HCT116 (cell line): Measurements from ENCODE around the gene GALT. TPM values are rescaled to one million over a fixed set of nuclear protein-coding genes. Genes with fewer than 3 reads are reported as not detected.

Experiments
- ATAC-seq: fragments of 200-7000 bp; cut with Tn5 transposase; 2 replicates; pipeline ENCODE4 v1.9.1; 2020; ENCODE audit warnings: mild to moderate bottlenecking, moderate library complexity
- BruUV-seq: library from RNA; stranded (reverse); fragments of 400-500 nt; replicated peaks from 2 replicates; lab custom pipeline; 2021; lab: Mats Ljungman, UMichigan
- CTCF ChIA-PET: fragments of 300-600 bp; sonication (Branson Sonifier 250); formaldehyde crosslinking; loops from one replicate; lab custom pipeline; 2021; ENCODE audit warnings: antibody characterized with exemption; lab: Charles Lee
- POLR2A ChIA-PET: fragments of 300-600, 350-600 bp; sonication (Branson Sonifier 250); formaldehyde crosslinking; loops from one replicate; lab custom pipeline; 2021; ENCODE audit warnings: antibody characterized with exemption; lab: Charles Lee
- RAD21 ChIA-PET, 2 experiments: fragments of 300-600 bp; sonication (Branson Sonifier 250); formaldehyde crosslinking; loops; one replicate each; lab custom pipeline; 2023; ENCODE audit warnings: low total read pairs in 2 of 2; ENCODE audit not compliant: uncharacterized antibody in 2 of 2, unreplicated experiment in 2 of 2, low non-redundant PET in 1 of 2; lab: Charles Lee
- DNase-seq: peaks from one replicate; pipeline ENCODE4 v3.0.0-alpha.2; 2010; ENCODE audit warnings: low read depth, low spot score
- H2AFZ ChIP-seq: fragments of 200-600 bp; shearing (Covaris generic), sonication (generic); 2 replicates; pipeline ENCODE4 v1.6.1; 2017; ENCODE audit warnings: low read depth, mixed run types, mixed read lengths, antibody characterized with exemption, low read length; ENCODE audit not compliant: poor library complexity, severe bottlenecking
- H3K27ac ChIP-seq: 2 replicates; pipeline ENCODE4 v1.5.1; 2012; ENCODE audit warnings: low read depth, low read length
- H3K27me3 ChIP-seq: fragments of 200-600 bp; sonication (generic); 2 replicates; pipeline ENCODE4 v1.6.1; 2016; ENCODE audit warnings: mixed run types, low read length, mixed read lengths; ENCODE audit not compliant: insufficient read depth
- H3K36me3 ChIP-seq, 2 experiments: fragments of 200-500 bp in 1 of 2; fragments of 200-600 bp in 1 of 2; sonication (Bioruptor generic) in 1 of 2; sonication (generic) in 1 of 2; 2 replicates each; pipeline versions ENCODE4 v1.5.1 to v1.6.1; 2014 to 2016; ENCODE audit warnings: low read length in 2 of 2, inconsistent platforms in 1 of 2, mixed read lengths in 1 of 2, mixed run types in 1 of 2; ENCODE audit not compliant: insufficient read depth in 2 of 2, control insufficient read depth in 1 of 2
- H3K4me1 ChIP-seq, 2 experiments: fragments of 200-600 bp in 1 of 2; sonication (generic) in 1 of 2; 2 replicates each; pipeline versions ENCODE4 v1.5.1 to v1.6.1; 2012 to 2017; ENCODE audit warnings: low read length in 2 of 2, inconsistent platforms in 1 of 2, mild to moderate bottlenecking in 1 of 2, mixed read lengths in 1 of 2, mixed run types in 1 of 2, moderate library complexity in 1 of 2; ENCODE audit not compliant: insufficient read depth in 2 of 2, control insufficient read depth in 1 of 2
- H3K4me2 ChIP-seq: fragments of 200-600 bp; sonication (generic); 2 replicates; pipeline ENCODE4 v1.6.1; 2017; ENCODE audit warnings: mixed run types, low read length, mixed read lengths
- H3K4me3 ChIP-seq, 2 experiments: fragments of 200-600 bp in 1 of 2; sonication (generic) in 1 of 2; replicated peaks in 1 of 2; 2 replicates each; pipeline ENCODE4 v1.5.1; 2011 to 2016; ENCODE audit warnings: low read length in 2 of 2, control low read depth in 1 of 2, low read depth in 1 of 2, mild to moderate bottlenecking in 1 of 2, mixed read lengths in 1 of 2, mixed run types in 1 of 2
- H3K79me2 ChIP-seq: fragments of 200-600 bp; sonication (generic); 2 replicates; pipeline ENCODE4 v1.6.1; 2017; ENCODE audit warnings: mild to moderate bottlenecking, mixed run types, low read length, moderate library complexity, mixed read lengths; ENCODE audit not compliant: insufficient read depth
- H3K9ac ChIP-seq: fragments of 200-600 bp; sonication (generic); 2 replicates; pipeline ENCODE4 v1.6.1; 2016; ENCODE audit warnings: low read length, mixed read lengths
- H3K9me2 ChIP-seq: fragments of 200-600 bp; sonication (generic), shearing (Covaris generic); 2 replicates; pipeline ENCODE4 v1.6.1; 2017; ENCODE audit warnings: mixed run types, mild to moderate bottlenecking, moderate library complexity; ENCODE audit not compliant: insufficient read depth
- H3K9me3 ChIP-seq, 2 experiments: fragments of 200-500 bp in 1 of 2; fragments of 200-600 bp in 1 of 2; sonication (Bioruptor generic) in 1 of 2; sonication (generic) in 1 of 2; 2 replicates each; pipeline ENCODE4 v1.6.1; 2014 to 2017; ENCODE audit warnings: low read length in 2 of 2, mixed read lengths in 2 of 2, inconsistent platforms in 1 of 2, low read depth in 1 of 2, mild to moderate bottlenecking in 1 of 2, mixed run types in 1 of 2, moderate library complexity in 1 of 2; ENCODE audit not compliant: control insufficient read depth in 1 of 2, insufficient read depth in 1 of 2
- H4K20me1 ChIP-seq: fragments of 200-600 bp; sonication (generic), shearing (Covaris generic); 2 replicates; pipeline ENCODE4 v1.6.1; 2017; ENCODE audit warnings: mixed run types, mild to moderate bottlenecking, moderate library complexity; ENCODE audit not compliant: insufficient read depth
- ATF3 ChIP-seq: IDR thresholded peaks from 2 replicates; pipeline ENCODE4 v1.6.1; 2012
- CBX3 ChIP-seq: IDR thresholded peaks from 2 replicates; pipeline ENCODE4 v1.6.1; 2012; ENCODE audit warnings: low read depth
- CEBPB ChIP-seq: IDR thresholded peaks from 2 replicates; pipeline ENCODE4 v1.6.1; 2012; ENCODE audit warnings: low read depth
- ELF1 ChIP-seq: IDR thresholded peaks from 2 replicates; pipeline ENCODE4 v1.6.1; 2012; ENCODE audit warnings: low read depth, borderline replicate concordance
- EZH2 ChIP-seq: fragments of 200-600 bp; sonication (generic); IDR thresholded peaks from 2 replicates; pipeline ENCODE4 v1.6.1; 2017; ENCODE audit warnings: antibody characterized with exemption, mixed run types
- EZH2phosphoT487 ChIP-seq: fragments of 200-600 bp; IDR thresholded peaks from 2 replicates; pipeline ENCODE4 v1.6.1; 2018; ENCODE audit warnings: antibody characterized with exemption, borderline replicate concordance
- JUND ChIP-seq: IDR thresholded peaks from 2 replicates; pipeline ENCODE4 v1.6.1; 2012
- POLR2A ChIP-seq: IDR thresholded peaks from 2 replicates; pipeline ENCODE4 v1.7.0; 2011; ENCODE audit warnings: borderline replicate concordance; ENCODE audit not compliant: insufficient read depth, insufficient read length; ENCODE audit errors: extremely low read depth
- POLR2AphosphoS5 ChIP-seq: IDR thresholded peaks from 2 replicates; pipeline ENCODE4 v1.6.1; 2011; ENCODE audit warnings: mild to moderate bottlenecking, low read depth, low read length, moderate library complexity
- RAD21 ChIP-seq: IDR thresholded peaks from 2 replicates; pipeline ENCODE4 v1.6.1; 2012; ENCODE audit warnings: low read depth, mild to moderate bottlenecking
- SIN3A ChIP-seq: IDR thresholded peaks from 2 replicates; pipeline ENCODE4 v1.6.1; 2012; ENCODE audit warnings: low read depth
- SP1 ChIP-seq: IDR thresholded peaks from 2 replicates; pipeline ENCODE4 v1.6.1; 2012; ENCODE audit warnings: low read depth
- SRF ChIP-seq: IDR thresholded peaks from 2 replicates; pipeline ENCODE4 v1.6.1; 2012; ENCODE audit warnings: low read depth
- TCF7L2 ChIP-seq: IDR thresholded peaks from 2 replicates; pipeline ENCODE4 v1.7.0; 2011; ENCODE audit warnings: borderline replicate concordance, inconsistent platforms; ENCODE audit not compliant: insufficient read depth, insufficient read length; ENCODE audit errors: extremely low read depth
- intact Hi-C: fragments of 100-400 bp; cut with micrococcal nuclease; formaldehyde crosslinking; loops from 2 replicates; pipeline ENCODE4 v1.10.0; 2022
- total RNA-seq: library from RNA; stranded (reverse); gene quantifications from one replicate; pipeline ENCODE4 v1.2.1, GENCODE V29; 2021; ENCODE audit not compliant: unreplicated experiment
- TF ChIP-seq, protein P1 (sequence below), 3 experiments: fragments of 200-600 bp in 1 of 3; sonication (generic) in 1 of 3; IDR thresholded peaks in 2 of 3; conservative IDR thresholded peaks in 1 of 3; 2 replicates each; pipeline ENCODE4 v1.5.1; 2012 to 2017; ENCODE audit warnings: low read depth in 2 of 3, low read length in 2 of 3, antibody characterized with exemption in 1 of 3, borderline replicate concordance in 1 of 3, control low read depth in 1 of 3, mild to moderate bottlenecking in 1 of 3, mixed read lengths in 1 of 3, mixed run types in 1 of 3, moderate library complexity in 1 of 3; ENCODE audit not compliant: insufficient read depth in 1 of 3

Gene GALT
- total RNA-seq, 1 experiment from 2014 or later = 28.2 TPM

DNA sequence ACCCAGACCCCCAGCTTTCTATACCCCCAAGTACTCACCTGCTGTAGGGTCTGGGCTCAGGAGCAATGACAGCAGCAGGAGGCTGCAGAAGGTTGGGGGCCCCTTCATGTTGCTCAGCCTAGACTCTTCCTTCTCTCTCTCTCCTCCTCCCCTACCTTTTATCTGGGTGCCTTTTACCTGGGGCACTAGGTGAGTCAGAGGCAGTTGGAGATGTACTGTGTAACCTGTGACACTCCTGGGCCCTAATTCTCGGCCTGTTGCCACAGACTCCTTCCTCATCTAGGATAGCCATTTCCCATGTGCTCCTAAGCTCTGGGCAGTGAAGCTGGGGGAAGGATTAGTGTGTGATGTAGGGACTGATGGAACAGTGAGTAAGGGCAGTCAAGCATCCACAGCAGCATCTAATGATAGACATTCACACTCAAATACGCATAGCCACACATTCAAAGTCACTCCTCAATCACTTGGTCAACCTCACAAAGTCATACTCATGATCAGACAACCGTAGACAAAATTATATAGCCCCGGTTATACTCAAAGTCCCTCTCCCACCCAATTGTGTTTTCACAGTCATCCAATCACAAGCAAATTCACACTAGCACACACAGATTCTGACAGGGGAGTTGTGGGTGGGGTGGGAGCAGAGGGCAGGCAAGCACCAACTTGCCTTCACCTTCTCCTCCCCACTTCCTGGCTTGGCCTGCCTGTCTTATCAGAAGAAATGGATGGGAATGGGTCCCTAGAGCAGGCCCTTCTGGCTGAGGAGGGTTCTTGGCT, 16.2 kb downstream of the GALT start, which contains the start of gene CCL27:
CCL27 (minus strand) TSS at position 132 of the 777 bp plus-strand sequence; CDS start at position 108, 24 bp downstream.
- Histone ChIP-seq H3K4me2 (no peak within 1 kb of the TSS), H3K4me3 (no peak within 1 kb of the TSS), H2AFZ (no peak within 1 kb of the TSS), H3K27me3 (no peaks in the 10 kb centered on the region), H3K4me1 (peaks cover 12 to 38% of the 10 kb centered on the region in 2 experiments), H3K9me2 (no peaks in the 10 kb centered on the region), H3K36me3 (no peaks in the 10 kb centered on the region), H3K9ac (no peak within 1 kb of the TSS), H4K20me1 (no peaks in the 10 kb centered on the region), H3K79me2 (peaks cover 8% of the 10 kb centered on the region; the same call in 1 of the 2 replicates), H3K27ac (no peak within 1 kb of the TSS), H3K9me3 (no peaks in the 10 kb centered on the region)
- no peak for ATAC-seq
- no TSS peak for BruUV-seq
- intact Hi-C loops = no loop called here
- ChIA-PET RAD21 (no interaction called here), POLR2A (no interaction called here), CTCF (interaction anchor here (1.2 kb wide), 1 partner anchor 40 kb away, joined by 3 read pairs; no protein-coding TSS in a partner anchor)
- no peak for DNase-seq
- no peak for TF ChIP-seq EZH2phosphoT487
- TF ChIP-seq SP1 = no peak
- TF ChIP-seq ATF3 = no peak
- TF ChIP-seq JUND = no peak

DNA sequence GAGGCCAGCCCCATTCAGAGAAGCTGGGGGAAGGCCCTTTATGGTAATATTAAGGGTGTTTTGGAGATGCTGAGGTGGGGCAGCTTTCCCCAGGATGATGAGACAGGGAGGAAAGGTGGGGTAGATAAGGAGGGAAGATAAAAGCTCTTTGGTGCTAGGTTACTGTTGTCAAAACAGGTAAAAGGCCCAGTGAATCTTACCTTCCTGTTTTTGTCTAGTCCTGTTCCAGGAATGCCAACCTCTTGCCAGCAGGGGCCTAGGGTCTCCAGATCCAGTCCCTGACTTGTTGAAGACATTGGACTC, 16.8 kb downstream of the GALT start:
- Histone ChIP-seq H3K9me3 (no peaks in the 10 kb centered on the region), H3K27me3 (no peaks in the 10 kb centered on the region), H3K9ac (no peak overlapping the region), H3K4me2 (no peak overlapping the region), H4K20me1 (no peaks in the 10 kb centered on the region), H3K9me2 (no peaks in the 10 kb centered on the region), H3K36me3 (no peaks in the 10 kb centered on the region), H3K27ac (no peak overlapping the region), H3K4me1 (peaks cover 12 to 38% of the 10 kb centered on the region in 2 experiments), H3K79me2 (peaks cover 12% of the 10 kb centered on the region; the same call in 1 of the 2 replicates), H3K4me3 (no peak overlapping the region), H2AFZ (no peak overlapping the region)
- ATAC-seq = no peak
- intact Hi-C loops = no loop called here
- ChIA-PET POLR2A (no interaction called here), RAD21 (no interaction called here), CTCF (interaction anchor here (1.2 kb wide), 1 partner anchor 39 kb away, joined by 3 read pairs; no protein-coding TSS in a partner anchor)
- DNase-seq = no peak
- no TSS peak for BruUV-seq
- TF ChIP-seq ATF3 (no peak), SIN3A (no peak), RAD21 (no peak), SP1 (no peak), EZH2phosphoT487 (no peak), CBX3 (no peak), POLR2A (no peak), ELF1 (no peak), POLR2AphosphoS5 (no peak), SRF (no peak), EZH2 (no peak), TCF7L2 (no peak), CEBPB (no peak), JUND (no peak)
- TF ChIP-seq, protein P1, sequence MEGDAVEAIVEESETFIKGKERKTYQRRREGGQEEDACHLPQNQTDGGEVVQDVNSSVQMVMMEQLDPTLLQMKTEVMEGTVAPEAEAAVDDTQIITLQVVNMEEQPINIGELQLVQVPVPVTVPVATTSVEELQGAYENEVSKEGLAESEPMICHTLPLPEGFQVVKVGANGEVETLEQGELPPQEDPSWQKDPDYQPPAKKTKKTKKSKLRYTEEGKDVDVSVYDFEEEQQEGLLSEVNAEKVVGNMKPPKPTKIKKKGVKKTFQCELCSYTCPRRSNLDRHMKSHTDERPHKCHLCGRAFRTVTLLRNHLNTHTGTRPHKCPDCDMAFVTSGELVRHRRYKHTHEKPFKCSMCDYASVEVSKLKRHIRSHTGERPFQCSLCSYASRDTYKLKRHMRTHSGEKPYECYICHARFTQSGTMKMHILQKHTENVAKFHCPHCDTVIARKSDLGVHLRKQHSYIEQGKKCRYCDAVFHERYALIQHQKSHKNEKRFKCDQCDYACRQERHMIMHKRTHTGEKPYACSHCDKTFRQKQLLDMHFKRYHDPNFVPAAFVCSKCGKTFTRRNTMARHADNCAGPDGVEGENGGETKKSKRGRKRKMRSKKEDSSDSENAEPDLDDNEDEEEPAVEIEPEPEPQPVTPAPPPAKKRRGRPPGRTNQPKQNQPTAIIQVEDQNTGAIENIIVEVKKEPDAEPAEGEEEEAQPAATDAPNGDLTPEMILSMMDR (IDR thresholded peaks at IDR 0.05 in 2 of 3, conservative IDR thresholded peaks at IDR 0.05 in 1 of 3; ENCODE audit: borderline replicate concordance in 1 of 3, insufficient read depth in 1 of 3, low read depth in 2 of 3, low read length in 2 of 3) = no peak
